Activated T-helper 2 cell treated with anti-CD3 and anti-CD28 coated beads, Interferon-gamma antibody, Interleukin-2, Interleukin-4, amounts not matched to agents 10 μg/mL and 5 μg/mL and 100 μg/mL, durations not matched to agents 14 hours and 24 hours and 36 hours (primary cell): ENCODE measurements around the gene WNK3. TPM values are rescaled to one million over a fixed set of nuclear protein-coding genes. Genes with fewer than 3 reads are reported as not detected.

ENCODE experiments used
- DNase-seq: peaks from one replicate; pipeline ENCODE4 v3.0.0; 2021; ENCODE audit warnings: low spot score
- H3K27ac Mint-ChIP-seq: one replicate; pipeline ENCODE4 v1.8.0; 2021; ENCODE audit warnings: mixed read lengths
- H3K27me3 Mint-ChIP-seq: one replicate; pipeline ENCODE4 v1.8.0; 2021; ENCODE audit warnings: low read depth, mixed read lengths
- H3K36me3 Mint-ChIP-seq: one replicate; pipeline ENCODE4 v1.8.0; 2021; ENCODE audit warnings: low read depth, mixed read lengths
- H3K4me1 Mint-ChIP-seq: one replicate; pipeline ENCODE4 v1.8.0; 2021; ENCODE audit warnings: low read depth, mixed read lengths
- H3K4me3 Mint-ChIP-seq: one replicate; pipeline ENCODE4 v1.8.0; 2021; ENCODE audit warnings: low read depth, mild to moderate bottlenecking, moderate library complexity, mixed read lengths
- H3K9me3 Mint-ChIP-seq: one replicate; pipeline ENCODE4 v1.8.0; 2021; ENCODE audit warnings: mixed read lengths
- intact Hi-C: fragments of 100-400 bp; cut with micrococcal nuclease; formaldehyde crosslinking; loops from one replicate; pipeline ENCODE4 v1.15.1; 2023
- total RNA-seq: library from RNA; stranded (reverse); gene quantifications from 2 replicates; pipeline ENCODE4 v1.2.3, GENCODE V29; 2022

Gene WNK3
- total RNA-seq, 1 donor from 2014 or later = 0.05 TPM

DNA sequence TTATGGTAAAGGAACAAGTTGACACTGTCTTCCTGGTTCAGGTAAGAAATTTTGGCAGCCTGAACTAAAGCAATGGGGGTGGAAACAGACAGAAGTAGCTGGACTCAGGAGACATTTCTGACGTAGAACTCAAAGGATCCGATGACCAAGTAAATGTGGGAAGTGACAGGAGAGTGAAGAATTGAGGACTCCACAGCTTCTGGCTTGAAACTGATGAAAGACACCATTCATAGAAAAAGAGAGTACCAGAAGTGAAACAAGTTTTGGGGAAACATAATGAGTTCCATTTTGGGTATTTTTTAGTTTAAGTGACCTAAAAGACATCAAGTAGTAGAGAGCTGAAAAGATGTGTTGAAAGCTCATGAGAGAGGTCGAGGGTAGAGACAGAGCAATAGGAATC lies 180.5 kb downstream of the WNK3 start:
- H3K36me3 Mint-ChIP-seq = peaks cover 62% of the 10 kb centered on the region
- H3K4me3 Mint-ChIP-seq = no peak overlapping the region
- no peak overlapping the region for H3K27ac Mint-ChIP-seq
- peaks cover 51% of the 10 kb centered on the region for H3K4me1 Mint-ChIP-seq
- DNase-seq = no peak
- intact Hi-C loops = no loop called here
- no peaks in the 10 kb centered on the region for H3K9me3 Mint-ChIP-seq
- H3K27me3 Mint-ChIP-seq = no peaks in the 10 kb centered on the region

GRCh38 chrX:54173791-54174190 lies 184.1 kb downstream of the WNK3 start:
- Mint-ChIP-seq H3K27me3 (no peaks in the 10 kb centered on the region), H3K27ac (no peak overlapping the region), H3K9me3 (no peaks in the 10 kb centered on the region), H3K4me1 (peaks cover 18% of the 10 kb centered on the region), H3K4me3 (no peak overlapping the region), H3K36me3 (peaks cover 33% of the 10 kb centered on the region)
- DNase-seq = no peak
- intact Hi-C loops = no loop called here

DNA sequence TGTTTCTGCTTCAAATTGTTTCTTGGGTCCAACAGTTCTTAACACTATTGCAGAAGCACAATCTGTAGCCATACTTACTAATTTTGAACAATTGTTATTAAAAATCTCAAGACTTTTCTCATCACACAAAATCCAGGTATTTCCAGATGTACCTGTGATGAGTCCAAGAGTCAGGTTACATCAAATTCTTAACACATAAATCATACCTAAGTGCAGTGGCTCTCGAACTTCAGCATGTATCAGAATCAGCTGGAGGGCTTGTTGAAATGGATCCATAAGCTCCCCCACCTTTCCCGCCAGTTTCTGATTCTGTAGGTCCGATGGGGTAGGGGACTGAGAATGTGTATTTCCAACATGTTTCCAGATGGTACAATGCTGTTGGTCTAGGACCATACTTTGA lies 185.4 kb downstream of the WNK3 start:
- no peak overlapping the region for H3K4me3 Mint-ChIP-seq
- H3K36me3 Mint-ChIP-seq = peaks cover 25% of the 10 kb centered on the region
- H3K4me1 Mint-ChIP-seq = peaks cover 9% of the 10 kb centered on the region
- no peak for DNase-seq
- intact Hi-C loops = no loop called here
- H3K27ac Mint-ChIP-seq = no peak overlapping the region
- no peaks in the 10 kb centered on the region for H3K27me3 Mint-ChIP-seq
- no peaks in the 10 kb centered on the region for H3K9me3 Mint-ChIP-seq

DNA sequence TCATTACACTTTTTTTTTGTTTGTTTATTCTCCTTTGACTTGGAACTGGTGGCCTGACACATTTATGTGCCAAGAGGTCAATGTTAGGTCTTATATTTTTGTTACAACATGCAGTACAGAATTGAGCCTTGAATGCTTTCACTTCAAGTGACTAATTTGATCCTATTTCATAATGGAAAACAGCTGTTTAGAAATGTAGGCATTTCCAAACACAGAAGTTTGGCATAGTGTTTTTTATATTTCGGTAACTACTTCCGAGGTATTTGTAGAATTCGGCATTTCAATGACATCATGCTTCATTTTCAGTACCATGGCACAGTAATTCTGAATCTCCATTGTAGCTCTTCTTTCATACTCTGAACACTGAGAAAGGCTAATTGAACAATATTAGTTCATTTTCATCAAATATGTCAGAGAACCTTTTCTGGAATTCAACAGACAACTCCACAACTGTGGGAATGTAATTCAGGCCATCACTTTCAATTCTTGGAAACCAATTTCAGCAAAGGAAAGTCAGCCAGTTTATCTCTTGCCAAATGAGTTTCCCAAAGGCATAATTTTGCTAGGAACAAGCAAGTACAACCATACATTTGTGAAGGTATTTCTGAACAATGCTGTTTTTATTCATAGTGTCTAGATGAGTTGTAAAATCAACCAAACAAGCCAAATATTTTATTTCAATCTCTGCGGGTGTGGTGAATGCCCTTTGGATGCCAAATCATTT lies 186.2 kb downstream of the WNK3 start:
- H3K36me3 Mint-ChIP-seq = peaks cover 18% of the 10 kb centered on the region
- no peak overlapping the region for H3K27ac Mint-ChIP-seq
- DNase-seq = no peak
- no peaks in the 10 kb centered on the region for H3K27me3 Mint-ChIP-seq
- no peak overlapping the region for H3K4me3 Mint-ChIP-seq
- intact Hi-C loops = no loop called here
- H3K9me3 Mint-ChIP-seq = no peaks in the 10 kb centered on the region
- peaks cover 1% of the 10 kb centered on the region for H3K4me1 Mint-ChIP-seq

- Mint-ChIP-seq H3K27ac (no peak overlapping the region), H3K27me3 (no peaks in the 10 kb centered on the region), H3K9me3 (no peaks in the 10 kb centered on the region), H3K36me3 (peaks cover 16% of the 10 kb centered on the region), H3K4me3 (no peak overlapping the region), H3K4me1 (no peaks in the 10 kb centered on the region)
- no peak for DNase-seq
- intact Hi-C loops = no loop called here
These were observed 186.8 kb downstream of the WNK3 start for GRCh38 chrX:54171091-54171490.

GRCh38 chrX:54166915-54167314 lies 190.9 kb downstream of the WNK3 start:
- H3K27me3 Mint-ChIP-seq = no peaks in the 10 kb centered on the region
- H3K9me3 Mint-ChIP-seq = no peaks in the 10 kb centered on the region
- peaks cover 2% of the 10 kb centered on the region for H3K36me3 Mint-ChIP-seq
- no peaks in the 10 kb centered on the region for H3K4me1 Mint-ChIP-seq
- no peak overlapping the region for H3K4me3 Mint-ChIP-seq
- no peak overlapping the region for H3K27ac Mint-ChIP-seq
- DNase-seq = no peak
- intact Hi-C loops = no loop called here

DNA sequence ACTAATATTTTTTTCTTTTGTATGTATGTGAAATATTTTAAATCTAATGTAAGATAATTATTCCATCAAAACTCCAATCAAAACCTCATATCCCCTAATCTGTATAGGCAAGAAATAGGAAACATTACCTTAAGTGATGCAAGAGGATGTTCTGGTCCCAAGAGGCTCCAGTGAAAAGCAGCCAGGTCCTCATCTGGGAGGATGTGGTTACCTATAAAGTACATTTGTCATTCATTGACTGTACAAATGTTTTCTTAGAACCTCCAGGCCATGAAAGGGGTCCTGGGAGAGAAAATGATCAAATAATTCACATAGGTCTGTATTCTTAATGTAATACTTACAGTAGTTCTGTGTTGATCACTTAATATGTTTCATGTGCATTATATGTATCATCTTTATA lies 200.3 kb downstream of the WNK3 start:
- H3K9me3 Mint-ChIP-seq = no peaks in the 10 kb centered on the region
- intact Hi-C loops = no loop called here
- H3K4me3 Mint-ChIP-seq = no peak overlapping the region
- no peak for DNase-seq
- peaks cover 3% of the 10 kb centered on the region for H3K36me3 Mint-ChIP-seq
- H3K4me1 Mint-ChIP-seq = peaks cover 2% of the 10 kb centered on the region
- no peaks in the 10 kb centered on the region for H3K27me3 Mint-ChIP-seq
- H3K27ac Mint-ChIP-seq = no peak overlapping the region

Other genes starting within 250 kb of the WNK3 start
- 10.0 and 10.6 TPM in 2 replicates for gene FAM120C, start 174.8 kb downstream of the WNK3 start, total RNA-seq
- gene TSR2, start 82.4 kb upstream of the WNK3 start, total RNA-seq = 36.8 and 37.7 TPM in 2 replicates
- 0.11 and 0.28 TPM in 2 replicates for gene FGD1, start 138.2 kb upstream of the WNK3 start, total RNA-seq
- 63.6 and 64.5 TPM in 2 replicates for gene GNL3L, start 172.2 kb upstream of the WNK3 start, total RNA-seq